Measurements from ENCODE around the gene MYH2.
"Not testable (repeated sequence)": the region's sequence is repeated elsewhere in the genome, so short reads cannot be mapped to it uniquely, and the experiment has no call there.

- TF ChIP-seq, protein P1, sequence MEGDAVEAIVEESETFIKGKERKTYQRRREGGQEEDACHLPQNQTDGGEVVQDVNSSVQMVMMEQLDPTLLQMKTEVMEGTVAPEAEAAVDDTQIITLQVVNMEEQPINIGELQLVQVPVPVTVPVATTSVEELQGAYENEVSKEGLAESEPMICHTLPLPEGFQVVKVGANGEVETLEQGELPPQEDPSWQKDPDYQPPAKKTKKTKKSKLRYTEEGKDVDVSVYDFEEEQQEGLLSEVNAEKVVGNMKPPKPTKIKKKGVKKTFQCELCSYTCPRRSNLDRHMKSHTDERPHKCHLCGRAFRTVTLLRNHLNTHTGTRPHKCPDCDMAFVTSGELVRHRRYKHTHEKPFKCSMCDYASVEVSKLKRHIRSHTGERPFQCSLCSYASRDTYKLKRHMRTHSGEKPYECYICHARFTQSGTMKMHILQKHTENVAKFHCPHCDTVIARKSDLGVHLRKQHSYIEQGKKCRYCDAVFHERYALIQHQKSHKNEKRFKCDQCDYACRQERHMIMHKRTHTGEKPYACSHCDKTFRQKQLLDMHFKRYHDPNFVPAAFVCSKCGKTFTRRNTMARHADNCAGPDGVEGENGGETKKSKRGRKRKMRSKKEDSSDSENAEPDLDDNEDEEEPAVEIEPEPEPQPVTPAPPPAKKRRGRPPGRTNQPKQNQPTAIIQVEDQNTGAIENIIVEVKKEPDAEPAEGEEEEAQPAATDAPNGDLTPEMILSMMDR (IDR thresholded peaks at IDR 0.05) = not testable (repeated sequence)
- not testable (repeated sequence) for TF ChIP-seq POLR2AphosphoS5 (IDR thresholded peaks at IDR 0.05); EP300 (IDR thresholded peaks at IDR 0.05; ENCODE audit: low read depth); POLR2A (IDR thresholded peaks at IDR 0.05)
These were observed 8.3 kb downstream of the MYH2 start for GRCh38 chr17:10541179-10541578.

All from transverse colon (tissue), 4 donors.